ENCODE measurements around the gene CDKN2C.
"Not testable (repeated sequence)": the region's sequence is repeated elsewhere in the genome, so short reads cannot be mapped to it uniquely, and the experiment has no call there.

Gene CDKN2C

DNA sequence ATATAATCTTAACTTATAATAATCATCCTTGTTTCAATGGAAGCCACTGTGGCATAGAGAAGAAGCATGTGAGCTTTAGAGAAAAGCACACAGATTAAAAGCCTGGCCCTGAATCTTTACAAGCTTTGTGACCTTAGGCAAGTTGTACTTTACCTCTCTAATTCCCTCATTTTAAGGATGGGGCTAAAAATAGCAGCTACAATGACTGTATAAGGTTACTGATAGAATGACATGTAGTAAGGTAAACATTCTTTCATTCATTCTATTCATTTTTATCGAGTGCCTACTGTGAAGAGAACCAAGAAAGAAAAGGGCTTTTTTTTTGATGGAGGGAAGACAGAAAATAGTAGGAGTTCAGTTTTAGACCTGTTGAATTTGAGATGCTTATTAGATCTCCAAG lies 25.6 kb downstream of the CDKN2C start:
- Histone ChIP-seq H3K4me1 (ENCODE audit: control insufficient read depth, insufficient read depth, low read length) (peaks cover 3% of the 10 kb centered on the region; the same call in 1 of the 2 replicates), H3K9me3 (ENCODE audit: control insufficient read depth, insufficient read depth, low read depth, low read length) (no peaks in the 10 kb centered on the region), H3K36me3 (ENCODE audit: control insufficient read depth in 2 of 2, insufficient read depth in 1 of 2, low read length in 2 of 2) (no peaks in the 10 kb centered on the region), H3K27ac (ENCODE audit: extremely low read depth, low read depth, low read length) (no peak overlapping the region), H3K4me3 (ENCODE audit: low read depth, low read length) (no peak overlapping the region)
- TF ChIP-seq SCRT2 (tag by site-specific recombination; IDR thresholded peaks at IDR 0.05) (peak; percentile 26; the same call in 1 of the 2 replicates), ZNF548 (tag by site-specific recombination; IDR thresholded peaks at IDR 0.05) (no peak), SCRT1 (tag by site-specific recombination; IDR thresholded peaks at IDR 0.05; ENCODE audit: borderline replicate concordance) (0 out of 2 replicates have a peak, but pooled peaks have one; percentile 44)
- CTCF ChIA-PET, result interaction anchor here (0.6 to 0.9 kb wide), 3 partner anchors 10 to 203 kb away, joined by 3 to 5 read pairs (median 4); no protein-coding TSS in a partner anchor
- POLR2A ChIA-PET, result interaction anchor here (0.6 kb wide), 1 partner anchor 25 kb away, joined by 3 read pairs; the partner anchor contains the start of gene CDKN2C

DNA sequence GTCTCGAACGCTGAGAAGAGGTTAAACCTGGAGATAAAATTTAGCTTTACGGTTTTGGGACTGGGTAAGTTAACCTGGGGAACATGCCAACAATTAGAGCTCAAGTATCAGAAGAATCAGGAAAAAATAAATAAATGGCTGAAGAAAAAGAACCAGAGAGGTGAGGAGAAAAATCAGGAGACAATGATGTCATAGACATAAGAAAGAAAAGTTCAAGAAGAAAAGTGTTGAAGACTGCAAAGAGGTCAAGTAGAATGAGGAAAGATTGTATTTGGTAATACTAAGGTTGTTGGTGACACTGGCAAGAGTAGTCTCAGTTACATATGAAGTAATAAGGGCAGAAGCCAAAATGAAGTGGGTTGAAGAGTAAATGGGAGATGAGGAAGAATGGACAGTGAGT lies 26.0 kb downstream of the CDKN2C start:
- Histone ChIP-seq H3K36me3 (ENCODE audit: control insufficient read depth in 2 of 2, insufficient read depth in 1 of 2, low read length in 2 of 2) (no peaks in the 10 kb centered on the region), H3K4me1 (ENCODE audit: control insufficient read depth, insufficient read depth, low read length) (peaks cover 3% of the 10 kb centered on the region; the same call in 1 of the 2 replicates), H3K27ac (ENCODE audit: extremely low read depth, low read depth, low read length) (no peak overlapping the region), H3K4me3 (ENCODE audit: low read depth, low read length) (no peak overlapping the region), H3K9me3 (ENCODE audit: control insufficient read depth, insufficient read depth, low read depth, low read length) (no peaks in the 10 kb centered on the region)
- CTCF ChIA-PET, result interaction anchor here (0.6 to 0.9 kb wide), 3 partner anchors 10 to 202 kb away, joined by 3 to 5 read pairs (median 4); no protein-coding TSS in a partner anchor
- POLR2A ChIA-PET, result interaction anchor here (0.6 kb wide), 1 partner anchor 26 kb away, joined by 3 read pairs; the partner anchor contains the start of gene CDKN2C
- TF ChIP-seq, protein P1, sequence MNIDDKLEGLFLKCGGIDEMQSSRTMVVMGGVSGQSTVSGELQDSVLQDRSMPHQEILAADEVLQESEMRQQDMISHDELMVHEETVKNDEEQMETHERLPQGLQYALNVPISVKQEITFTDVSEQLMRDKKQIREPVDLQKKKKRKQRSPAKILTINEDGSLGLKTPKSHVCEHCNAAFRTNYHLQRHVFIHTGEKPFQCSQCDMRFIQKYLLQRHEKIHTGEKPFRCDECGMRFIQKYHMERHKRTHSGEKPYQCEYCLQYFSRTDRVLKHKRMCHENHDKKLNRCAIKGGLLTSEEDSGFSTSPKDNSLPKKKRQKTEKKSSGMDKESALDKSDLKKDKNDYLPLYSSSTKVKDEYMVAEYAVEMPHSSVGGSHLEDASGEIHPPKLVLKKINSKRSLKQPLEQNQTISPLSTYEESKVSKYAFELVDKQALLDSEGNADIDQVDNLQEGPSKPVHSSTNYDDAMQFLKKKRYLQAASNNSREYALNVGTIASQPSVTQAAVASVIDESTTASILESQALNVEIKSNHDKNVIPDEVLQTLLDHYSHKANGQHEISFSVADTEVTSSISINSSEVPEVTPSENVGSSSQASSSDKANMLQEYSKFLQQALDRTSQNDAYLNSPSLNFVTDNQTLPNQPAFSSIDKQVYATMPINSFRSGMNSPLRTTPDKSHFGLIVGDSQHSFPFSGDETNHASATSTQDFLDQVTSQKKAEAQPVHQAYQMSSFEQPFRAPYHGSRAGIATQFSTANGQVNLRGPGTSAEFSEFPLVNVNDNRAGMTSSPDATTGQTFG (tag by site-specific recombination; IDR thresholded peaks at IDR 0.05; ENCODE audit: borderline replicate concordance), result no peak
- TF ChIP-seq TRIM28 (IDR thresholded peaks at IDR 0.05; ENCODE audit: borderline replicate concordance, low read length) (no peak), ZNF629 (tag by site-specific recombination; IDR thresholded peaks at IDR 0.05) (0 out of 2 replicates have a peak, but pooled peaks have one; percentile 11)
- TF ChIP-seq, protein P2, sequence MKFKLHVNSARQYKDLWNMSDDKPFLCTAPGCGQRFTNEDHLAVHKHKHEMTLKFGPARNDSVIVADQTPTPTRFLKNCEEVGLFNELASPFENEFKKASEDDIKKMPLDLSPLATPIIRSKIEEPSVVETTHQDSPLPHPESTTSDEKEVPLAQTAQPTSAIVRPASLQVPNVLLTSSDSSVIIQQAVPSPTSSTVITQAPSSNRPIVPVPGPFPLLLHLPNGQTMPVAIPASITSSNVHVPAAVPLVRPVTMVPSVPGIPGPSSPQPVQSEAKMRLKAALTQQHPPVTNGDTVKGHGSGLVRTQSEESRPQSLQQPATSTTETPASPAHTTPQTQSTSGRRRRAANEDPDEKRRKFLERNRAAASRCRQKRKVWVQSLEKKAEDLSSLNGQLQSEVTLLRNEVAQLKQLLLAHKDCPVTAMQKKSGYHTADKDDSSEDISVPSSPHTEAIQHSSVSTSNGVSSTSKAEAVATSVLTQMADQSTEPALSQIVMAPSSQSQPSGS (tag by site-specific recombination; IDR thresholded peaks at IDR 0.05; ENCODE audit: low read depth), result peak; percentile 92
- TF ChIP-seq, protein P3, sequence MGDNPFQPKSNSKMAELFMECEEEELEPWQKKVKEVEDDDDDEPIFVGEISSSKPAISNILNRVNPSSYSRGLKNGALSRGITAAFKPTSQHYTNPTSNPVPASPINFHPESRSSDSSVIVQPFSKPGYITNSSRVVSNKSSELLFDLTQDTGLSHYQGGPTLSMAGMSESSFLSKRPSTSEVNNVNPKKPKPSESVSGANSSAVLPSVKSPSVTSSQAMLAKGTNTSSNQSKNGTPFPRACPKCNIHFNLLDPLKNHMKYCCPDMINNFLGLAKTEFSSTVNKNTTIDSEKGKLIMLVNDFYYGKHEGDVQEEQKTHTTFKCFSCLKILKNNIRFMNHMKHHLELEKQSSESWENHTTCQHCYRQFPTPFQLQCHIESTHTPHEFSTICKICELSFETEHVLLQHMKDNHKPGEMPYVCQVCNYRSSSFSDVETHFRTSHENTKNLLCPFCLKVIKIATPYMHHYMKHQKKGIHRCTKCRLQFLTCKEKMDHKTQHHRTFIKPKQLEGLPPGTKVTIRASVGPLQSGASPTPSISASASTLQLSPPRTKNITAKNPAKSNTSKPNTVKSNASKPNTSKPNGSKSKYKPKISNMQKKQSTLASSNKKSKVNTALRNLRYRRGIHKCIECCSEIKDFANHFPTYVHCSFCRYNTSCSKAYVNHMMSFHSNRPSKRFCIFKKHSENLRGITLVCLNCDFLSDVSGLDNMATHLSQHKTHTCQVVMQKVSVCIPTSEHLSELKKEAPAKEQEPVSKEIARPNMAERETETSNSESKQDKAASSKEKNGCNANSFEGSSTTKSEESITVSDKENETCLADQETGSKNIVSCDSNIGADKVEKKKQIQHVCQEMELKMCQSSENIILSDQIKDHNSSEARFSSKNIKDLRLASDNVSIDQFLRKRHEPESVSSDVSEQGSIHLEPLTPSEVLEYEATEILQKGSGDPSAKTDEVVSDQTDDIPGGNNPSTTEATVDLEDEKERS (tag by site-specific recombination; IDR thresholded peaks at IDR 0.05), result no peak

DNA sequence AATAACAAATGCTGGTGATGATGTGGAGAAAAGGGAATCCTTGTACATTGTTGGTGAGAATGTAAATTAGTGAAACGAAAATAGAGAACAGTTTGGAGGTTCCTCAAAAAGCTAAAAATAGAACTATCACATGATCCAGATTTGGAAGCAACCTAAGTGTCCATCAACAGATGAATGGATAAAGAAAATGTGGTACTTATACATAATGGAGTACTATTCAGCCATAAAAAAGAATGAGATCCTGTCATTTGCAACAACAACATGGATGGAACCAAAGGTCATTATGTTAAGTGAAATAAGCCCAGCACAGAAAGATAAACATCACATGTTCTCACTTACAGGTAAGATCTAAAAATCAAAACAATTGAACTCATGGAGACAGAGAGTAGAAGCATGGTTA lies 29.3 kb downstream of the CDKN2C start:
- POLR2A ChIA-PET; H3K36me3 ChIP-seq (ENCODE audit: control insufficient read depth in 2 of 2, insufficient read depth in 1 of 2, low read length in 2 of 2); H3K27ac ChIP-seq (ENCODE audit: extremely low read depth, low read depth, low read length); H3K4me3 ChIP-seq (ENCODE audit: low read depth, low read length); H3K9me3 ChIP-seq (ENCODE audit: control insufficient read depth, insufficient read depth, low read depth, low read length); H3K4me1 ChIP-seq (ENCODE audit: control insufficient read depth, insufficient read depth, low read length); CTCF ChIA-PET: not testable (repeated sequence)
- TF ChIP-seq MZF1 (tag by site-specific recombination; IDR thresholded peaks at IDR 0.05; ENCODE audit: borderline replicate concordance) (peak; percentile 36; the same call in 1 of the 2 replicates), ZNF146 (tag by site-specific recombination; IDR thresholded peaks at IDR 0.05) (peak; percentile 86)
- TF ChIP-seq, protein P4, sequence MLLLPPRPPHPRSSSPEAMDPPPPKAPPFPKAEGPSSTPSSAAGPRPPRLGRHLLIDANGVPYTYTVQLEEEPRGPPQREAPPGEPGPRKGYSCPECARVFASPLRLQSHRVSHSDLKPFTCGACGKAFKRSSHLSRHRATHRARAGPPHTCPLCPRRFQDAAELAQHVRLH (tag by site-specific recombination; IDR thresholded peaks at IDR 0.05), result peak; percentile 57

Measured in HEK293 (cell line).